ENCODE measurements around the gene MMP17. TPM values are rescaled to one million over a fixed set of nuclear protein-coding genes. Genes with fewer than 3 reads are reported as not detected.
A peak's percentile ranks its signal among the peaks of the same experiment; 100 is the strongest.
"Not testable (repeated sequence)": the region's sequence is repeated elsewhere in the genome, so short reads cannot be mapped to it uniquely, and the experiment has no call there.

MMP17 gene
- total RNA-seq, 1 donor from 2014 or later = 1.1 TPM

DNA sequence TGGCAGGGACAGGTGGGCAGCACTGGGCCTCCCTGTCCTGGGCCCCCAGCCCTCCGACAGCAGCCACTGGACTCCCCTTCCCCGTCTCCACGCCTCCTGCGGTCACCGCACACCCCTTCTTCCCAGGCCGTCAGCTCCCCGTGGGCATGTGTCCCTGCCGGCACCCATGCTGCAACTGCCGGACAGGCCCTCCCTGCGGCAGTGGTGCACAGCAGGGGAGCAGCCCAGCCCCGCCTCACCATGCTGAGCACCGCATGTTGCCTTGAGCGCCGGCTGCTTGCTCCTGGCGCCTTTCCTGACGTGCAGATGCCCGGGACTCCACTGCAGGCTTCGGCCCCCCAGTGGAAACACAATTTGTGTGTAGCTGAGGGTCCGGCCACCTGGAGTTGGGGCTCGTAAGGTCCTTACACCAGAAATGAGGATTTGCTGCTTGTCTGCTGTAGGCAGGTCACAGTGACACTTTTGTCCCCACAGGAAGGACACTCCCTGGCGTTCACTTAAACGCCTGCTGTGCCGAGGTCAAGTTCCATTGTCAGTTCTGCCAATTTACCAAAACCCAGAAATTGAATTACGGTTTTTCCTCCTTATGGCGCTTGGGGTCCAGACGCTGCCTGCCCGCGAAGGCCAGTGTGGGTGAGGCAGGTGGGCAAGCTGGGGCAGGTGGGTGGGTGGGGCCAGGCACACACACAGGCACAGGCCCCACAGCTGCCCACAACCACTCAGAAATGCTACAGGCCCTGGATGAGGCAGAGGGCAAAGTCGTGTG lies 28.2 kb upstream of the MMP17 start:
- DNase-seq (ENCODE audit: low spot score) (no peak), ATAC-seq (no peak)

DNA sequence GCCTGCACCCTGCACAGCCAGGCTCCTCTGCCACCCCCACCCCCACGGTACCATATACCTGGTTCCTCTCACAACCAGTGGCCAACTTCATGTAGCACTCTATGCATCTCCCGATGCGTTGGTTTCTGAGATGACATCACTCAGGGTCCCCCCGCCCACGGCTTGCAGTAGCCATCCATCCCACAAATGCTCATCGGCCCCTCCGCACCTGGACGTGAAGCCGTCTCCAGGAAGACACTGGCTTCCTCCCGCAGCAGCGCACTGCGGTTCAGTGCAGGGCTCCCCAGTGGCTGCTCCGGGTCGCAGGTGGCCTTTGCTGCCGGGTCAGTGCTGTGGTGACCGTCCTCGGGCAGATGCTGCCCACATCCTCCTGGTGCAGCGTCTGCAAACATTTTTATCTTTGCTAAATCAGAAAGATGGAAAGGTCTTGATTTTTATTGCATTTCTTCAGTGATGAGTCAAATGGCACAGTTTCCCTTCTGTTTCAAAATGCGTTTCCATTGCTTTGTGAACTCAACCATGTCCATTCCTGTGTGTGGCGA lies 27.5 kb upstream of the MMP17 start:
- ATAC-seq = no peak

DNA sequence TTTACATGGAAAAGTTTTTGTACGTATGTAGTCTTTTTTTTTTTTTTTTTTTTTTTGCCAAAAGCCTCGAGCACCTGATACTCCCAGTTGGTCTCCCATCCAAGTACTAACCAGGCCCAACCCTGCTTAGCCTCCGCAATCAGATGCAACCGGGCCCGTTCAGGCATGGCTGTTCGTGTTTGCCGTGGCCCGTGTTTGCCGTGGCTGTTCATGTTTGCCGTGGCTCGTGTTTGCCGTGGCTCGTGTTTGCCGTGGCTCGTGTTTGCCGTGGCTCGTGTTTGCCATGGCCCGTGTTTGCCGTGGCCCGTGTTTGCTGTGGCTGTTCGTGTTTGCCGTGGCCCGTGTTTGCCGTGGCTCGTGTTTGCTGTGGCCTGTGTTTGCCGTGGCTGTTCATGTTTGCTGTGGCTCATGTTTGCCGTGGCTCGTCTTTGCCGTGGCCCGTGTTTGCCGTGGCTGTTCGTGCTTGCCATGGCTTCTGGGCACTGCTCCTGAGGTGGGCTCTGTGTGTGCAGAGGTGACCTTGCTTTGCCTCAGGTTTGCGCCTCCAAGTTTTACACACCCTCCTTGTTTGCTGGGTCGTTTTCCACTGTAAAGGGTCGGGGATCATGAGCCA lies 26.8 kb upstream of the MMP17 start:
- DNase-seq (ENCODE audit: low spot score) = no peak
- ATAC-seq = no peak

More for the DNA sequence above, 27.5 kb upstream of the MMP17 start:
- DNase-seq (ENCODE audit: low spot score) = no peak

DNA sequence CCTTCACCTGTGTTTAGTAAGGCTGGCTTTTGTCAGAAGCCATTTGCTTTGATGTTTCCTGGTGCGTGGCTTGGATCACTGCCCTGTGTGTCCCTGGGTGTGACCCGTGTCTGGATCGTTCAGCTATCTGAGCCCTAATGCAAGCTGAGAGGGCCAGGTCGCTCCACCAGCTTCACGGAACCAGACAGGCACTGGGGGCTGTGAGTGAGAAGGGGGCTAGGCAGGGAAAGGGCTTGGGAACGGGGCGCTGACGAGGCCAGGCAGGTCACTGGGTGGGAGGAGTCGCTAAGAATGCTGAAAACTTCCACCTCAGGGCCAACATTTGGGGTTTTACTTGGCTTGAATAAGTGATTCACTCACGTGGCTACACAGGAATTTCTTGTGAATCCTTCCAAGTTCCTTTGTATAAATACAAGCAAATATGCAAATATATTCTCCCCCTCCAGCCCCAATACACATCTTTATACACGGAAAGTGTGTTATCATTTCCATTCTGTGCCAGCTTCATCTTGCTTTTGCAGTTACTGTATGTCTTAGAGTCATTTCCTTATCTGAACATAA lies 24.2 kb upstream of the MMP17 start:
- DNase-seq (ENCODE audit: low spot score) = no peak
- ATAC-seq = no peak

DNA sequence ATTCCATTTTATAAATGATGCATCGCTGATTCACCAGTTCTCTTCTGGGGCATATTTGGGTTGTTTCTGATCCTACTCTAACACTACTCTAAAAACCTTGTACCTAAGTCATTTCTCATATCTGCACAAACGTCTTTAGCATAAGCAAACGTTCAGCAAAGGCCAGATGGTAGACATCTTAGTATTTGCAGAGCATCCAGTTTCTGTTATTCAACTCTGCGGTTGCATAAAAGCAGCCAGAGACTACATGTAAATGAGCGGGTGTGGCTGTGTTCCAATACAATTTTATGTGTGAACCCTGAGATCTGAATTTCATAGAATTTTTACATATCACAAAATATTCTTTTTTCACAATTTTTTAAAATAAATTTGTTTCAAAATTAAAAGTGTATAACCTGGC lies 22.8 kb upstream of the MMP17 start:
- DNase-seq (ENCODE audit: low spot score) (no peak), ATAC-seq (no peak)

DNA sequence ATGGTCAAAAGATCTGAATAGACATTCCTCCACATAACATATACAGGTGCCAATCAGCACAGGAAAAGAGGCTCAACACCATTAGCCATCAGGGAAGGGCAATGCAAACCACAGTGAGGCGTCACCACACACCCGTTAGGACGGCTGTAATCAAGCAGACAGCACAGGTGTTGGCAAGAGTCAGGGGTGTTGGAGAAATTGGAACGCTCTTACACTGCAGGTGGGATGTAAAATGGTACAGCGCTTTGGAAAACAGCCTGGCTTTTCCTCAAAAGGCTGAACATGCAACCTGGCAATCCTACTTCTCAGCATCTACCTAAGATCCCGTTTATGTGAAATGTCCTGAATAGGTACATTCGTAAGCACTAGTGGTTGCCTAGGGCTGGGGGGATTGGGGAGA lies 21.5 kb upstream of the MMP17 start:
- DNase-seq (ENCODE audit: low spot score) = no peak
- ATAC-seq = no peak

DNA sequence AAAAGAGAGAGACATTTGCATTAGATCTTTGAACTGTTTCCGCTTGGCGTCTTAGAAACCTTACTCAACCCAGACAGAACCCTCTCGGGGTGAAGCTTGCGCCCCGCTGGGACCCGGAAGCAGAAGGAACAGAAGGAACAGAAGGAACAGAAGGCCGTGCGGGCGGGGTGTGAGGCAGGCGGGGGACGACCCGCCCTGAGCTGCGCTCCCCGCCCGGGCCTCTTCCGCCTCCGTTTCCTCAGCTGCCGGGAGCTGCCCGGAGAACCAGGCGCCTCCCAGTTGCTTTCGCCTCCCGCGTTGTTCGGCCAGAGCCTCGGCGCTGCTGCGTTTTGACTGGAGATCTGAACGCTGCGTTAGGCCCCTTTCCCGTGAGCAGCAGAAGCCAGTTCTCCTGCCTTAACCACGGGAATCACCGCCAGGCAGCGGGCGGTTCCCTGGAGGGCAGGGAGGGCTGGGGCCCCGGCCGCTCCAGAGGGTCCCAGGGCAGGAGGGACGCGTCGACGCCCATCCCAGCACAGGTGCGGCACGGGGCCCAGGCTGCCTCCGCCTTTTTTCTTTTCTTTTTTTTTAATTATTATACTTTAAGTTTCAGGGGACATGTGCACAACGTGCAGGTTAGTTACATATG lies 19.3 kb upstream of the MMP17 start:
- peak; percentile 54 for ATAC-seq
- DNase-seq (ENCODE audit: low spot score) = no peak

DNA sequence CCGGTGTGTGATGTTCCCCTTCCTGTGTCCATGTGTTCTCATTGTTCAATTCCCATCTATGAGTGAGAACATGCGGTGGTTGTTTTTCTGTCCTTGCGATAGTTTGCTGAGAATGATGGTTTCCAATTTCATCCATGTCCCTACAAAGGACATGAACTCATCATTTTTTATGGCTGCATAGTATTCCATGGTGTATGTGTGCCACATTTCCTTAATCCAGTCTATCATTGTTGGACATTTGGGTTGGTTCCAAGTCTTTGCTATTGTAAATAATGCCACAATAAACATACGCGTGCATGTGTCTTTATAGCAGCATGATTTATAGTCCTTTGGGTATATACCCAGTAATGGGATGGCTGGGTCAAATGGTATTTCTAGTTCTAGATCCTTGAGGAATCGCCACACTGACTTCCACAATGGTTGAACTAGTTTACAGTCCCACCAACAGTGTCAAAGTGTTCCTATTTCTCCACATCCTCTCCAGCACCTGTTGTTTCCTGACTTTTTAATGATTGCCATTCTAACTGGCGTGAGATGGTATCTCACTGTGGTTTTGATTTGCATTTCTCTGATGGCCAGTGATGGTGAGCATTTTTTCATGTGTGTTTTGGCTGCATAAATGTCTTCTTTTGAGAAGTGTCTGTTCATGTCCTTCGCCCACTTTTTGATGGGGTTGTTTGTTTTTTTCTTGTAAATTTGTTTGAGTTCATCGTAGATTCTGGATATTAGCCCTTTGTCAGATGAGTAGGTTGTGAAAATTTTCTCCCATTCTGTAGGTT lies 18.5 kb upstream of the MMP17 start:
- DNase-seq (ENCODE audit: low spot score); ATAC-seq: not testable (repeated sequence)

DNA sequence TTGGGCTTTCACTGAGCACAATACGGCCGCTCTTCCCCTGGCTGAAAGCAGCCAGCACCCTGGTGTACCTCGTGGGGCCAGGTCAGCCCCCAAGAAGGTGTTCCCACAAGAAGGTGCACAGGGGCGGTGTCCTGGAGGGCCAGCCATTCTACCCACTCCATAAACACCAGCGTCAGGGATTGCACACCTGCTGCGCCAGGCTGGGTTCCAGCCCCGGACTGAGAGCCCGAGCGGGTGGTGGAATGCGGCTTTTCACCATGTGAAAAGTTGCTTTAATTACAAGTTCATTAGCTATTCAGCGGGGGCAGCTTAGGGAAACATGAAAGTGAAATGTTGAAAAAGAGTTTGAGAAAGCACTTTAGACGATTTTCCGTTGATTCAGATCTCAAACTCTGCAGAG lies 17.5 kb upstream of the MMP17 start:
- ATAC-seq = no peak
- DNase-seq (ENCODE audit: low spot score) = no peak

DNA sequence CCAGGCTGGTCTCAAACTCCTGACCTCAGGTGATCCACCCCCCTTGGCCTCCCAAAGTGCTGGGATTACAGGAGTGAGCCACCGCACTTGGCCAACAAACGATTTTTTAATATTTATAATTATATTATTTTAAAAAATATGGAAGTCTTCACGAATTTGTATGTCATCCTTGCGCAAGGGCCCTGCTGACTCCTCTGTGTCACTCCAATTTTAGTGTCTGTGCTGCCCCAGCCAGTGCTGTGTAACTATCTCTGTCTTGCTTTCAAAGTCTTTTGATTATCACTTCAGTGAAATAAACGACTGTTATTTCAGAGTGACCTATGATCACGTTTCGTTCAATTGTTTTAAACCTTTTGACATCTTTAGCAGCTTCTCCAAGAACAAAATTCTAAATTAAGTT lies 13.1 kb upstream of the MMP17 start:
- DNase-seq (ENCODE audit: low spot score) (no peak), ATAC-seq (no peak)

DNA sequence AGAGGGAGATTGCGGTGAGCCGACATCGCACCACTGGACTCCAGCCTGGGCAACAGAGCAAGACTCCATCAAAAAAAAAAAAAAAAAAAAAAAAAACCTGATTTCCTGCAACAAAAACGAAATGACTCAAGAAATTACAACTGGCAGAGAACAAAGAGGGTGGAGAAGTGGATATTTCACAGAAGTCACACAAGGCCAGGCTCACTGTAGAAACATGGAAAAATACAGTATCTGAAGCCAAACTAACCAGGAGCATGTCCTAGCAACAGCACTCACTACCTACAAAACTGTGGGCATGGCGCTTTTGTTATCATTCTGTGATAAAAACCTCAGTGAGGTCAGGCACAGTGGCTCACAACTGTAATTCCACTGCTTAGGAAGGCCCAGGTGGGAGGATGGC lies 11.7 kb upstream of the MMP17 start:
- DNase-seq (ENCODE audit: low spot score) = no peak
- no peak for ATAC-seq

DNA sequence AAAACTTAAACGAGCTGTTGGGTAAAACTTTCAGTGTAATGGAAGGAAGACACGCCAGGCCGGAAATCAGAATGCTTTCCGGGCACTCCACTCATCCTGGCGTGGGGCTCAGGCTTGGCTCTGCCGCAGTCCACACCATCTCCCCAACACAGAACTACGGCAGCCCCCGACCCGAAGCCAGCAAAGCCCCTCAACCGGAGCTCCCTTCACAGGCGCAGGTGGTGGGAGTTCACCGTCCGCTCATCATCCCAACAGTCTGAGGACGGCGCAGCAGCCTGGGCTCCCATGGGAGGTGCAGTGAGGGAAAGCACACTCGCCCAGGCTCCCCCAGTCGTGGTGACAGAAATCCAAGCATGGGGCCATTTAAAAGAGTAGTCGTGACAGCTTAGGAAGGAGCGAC lies 11.0 kb upstream of the MMP17 start:
- ATAC-seq (no peak), DNase-seq (ENCODE audit: low spot score) (no peak)

DNA sequence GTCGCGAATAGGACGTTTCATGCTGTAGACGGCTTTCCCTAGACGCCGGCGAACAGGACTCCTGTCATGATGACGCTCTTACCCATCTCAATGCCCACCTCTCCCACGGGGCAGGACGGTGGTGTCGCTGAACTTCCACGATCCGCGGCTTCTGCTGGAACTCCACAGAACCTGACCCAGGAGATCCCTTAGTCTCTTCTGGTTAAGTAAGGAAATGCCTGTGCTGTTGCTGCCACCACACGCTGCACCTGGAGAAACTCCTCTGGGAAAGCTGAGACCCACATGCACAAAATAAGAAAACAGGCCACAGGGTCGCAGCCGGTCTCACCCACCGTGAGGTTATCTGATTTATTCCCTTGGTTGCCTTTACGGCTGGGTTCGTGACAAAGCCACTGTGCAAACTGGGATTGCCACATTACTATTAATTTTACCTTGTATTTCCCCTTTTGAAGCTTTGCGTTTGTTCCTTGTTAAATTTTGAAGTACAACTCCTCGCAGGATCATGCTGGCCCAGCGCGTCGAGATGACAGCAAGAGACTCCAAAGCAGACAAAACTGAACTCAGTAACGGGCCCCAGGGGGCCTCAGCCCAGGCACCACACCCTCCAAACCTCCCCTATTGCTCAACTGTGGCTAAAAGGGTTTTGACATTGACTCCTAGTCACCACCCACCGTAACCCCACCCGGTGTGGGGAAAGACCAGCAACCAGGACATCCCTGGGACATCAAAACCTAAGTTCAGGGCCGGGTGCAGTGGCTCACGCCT lies 9.2 kb upstream of the MMP17 start:
- no peak for ATAC-seq
- no peak for DNase-seq (ENCODE audit: low spot score)

DNA sequence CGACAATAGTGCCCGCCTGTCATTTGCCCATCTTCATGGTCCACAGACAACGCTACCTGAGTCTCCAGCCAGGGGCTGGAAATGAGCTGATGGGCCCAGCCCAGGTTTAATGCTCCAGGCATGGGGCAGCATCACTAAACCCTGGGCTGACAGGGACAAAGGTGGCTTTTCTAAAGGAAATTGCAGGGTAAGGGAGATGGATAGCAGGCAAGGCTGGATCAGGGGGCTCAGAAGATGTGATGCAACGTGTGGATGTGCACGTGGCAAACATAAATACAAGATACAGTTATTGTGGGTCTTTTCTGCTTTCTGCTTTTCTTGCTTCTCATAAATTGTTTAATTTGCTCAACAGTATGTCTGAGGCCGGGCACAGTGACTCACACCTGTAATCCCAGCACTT lies 3.7 kb upstream of the MMP17 start:
- no peak for ATAC-seq
- no peak for DNase-seq (ENCODE audit: low spot score)

DNA sequence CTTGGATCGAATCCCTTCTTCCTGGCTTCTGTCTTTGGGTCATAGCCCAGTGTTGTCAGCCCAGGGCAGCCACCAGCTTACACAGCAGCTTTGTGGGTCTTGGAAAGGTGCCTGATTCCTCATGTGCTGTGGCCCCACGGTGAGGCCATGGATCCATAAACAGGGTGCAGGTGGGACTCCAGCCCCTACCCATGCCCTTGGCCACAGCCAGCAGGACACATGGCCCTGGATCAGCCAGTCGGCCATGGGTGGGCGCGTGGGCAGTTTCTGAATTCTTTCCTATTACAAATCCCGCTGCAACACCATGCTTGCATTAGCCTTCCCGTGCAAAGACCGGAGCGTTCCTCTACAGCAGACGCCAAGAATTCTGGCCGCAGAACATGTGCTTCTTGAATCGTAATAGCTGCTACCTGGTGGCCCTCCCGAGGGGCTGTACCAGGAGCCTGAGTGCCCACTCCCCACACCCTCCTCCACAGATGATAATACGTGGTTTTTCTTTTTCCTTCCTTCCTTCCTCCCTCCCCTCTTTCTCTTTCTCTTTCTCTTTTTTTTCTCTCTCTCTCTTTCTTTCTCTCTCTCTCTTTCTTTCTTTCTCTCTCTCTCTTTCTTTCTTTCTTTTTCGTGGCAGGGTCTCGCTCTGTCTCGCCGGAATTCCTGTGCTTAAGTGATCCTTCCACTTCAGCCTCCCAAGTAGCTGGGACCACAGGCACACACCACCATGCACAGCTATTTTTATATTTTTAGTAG lies 2.9 kb upstream of the MMP17 start:
- DNase-seq (ENCODE audit: low spot score) = no peak
- ATAC-seq = peak; percentile 74

DNA sequence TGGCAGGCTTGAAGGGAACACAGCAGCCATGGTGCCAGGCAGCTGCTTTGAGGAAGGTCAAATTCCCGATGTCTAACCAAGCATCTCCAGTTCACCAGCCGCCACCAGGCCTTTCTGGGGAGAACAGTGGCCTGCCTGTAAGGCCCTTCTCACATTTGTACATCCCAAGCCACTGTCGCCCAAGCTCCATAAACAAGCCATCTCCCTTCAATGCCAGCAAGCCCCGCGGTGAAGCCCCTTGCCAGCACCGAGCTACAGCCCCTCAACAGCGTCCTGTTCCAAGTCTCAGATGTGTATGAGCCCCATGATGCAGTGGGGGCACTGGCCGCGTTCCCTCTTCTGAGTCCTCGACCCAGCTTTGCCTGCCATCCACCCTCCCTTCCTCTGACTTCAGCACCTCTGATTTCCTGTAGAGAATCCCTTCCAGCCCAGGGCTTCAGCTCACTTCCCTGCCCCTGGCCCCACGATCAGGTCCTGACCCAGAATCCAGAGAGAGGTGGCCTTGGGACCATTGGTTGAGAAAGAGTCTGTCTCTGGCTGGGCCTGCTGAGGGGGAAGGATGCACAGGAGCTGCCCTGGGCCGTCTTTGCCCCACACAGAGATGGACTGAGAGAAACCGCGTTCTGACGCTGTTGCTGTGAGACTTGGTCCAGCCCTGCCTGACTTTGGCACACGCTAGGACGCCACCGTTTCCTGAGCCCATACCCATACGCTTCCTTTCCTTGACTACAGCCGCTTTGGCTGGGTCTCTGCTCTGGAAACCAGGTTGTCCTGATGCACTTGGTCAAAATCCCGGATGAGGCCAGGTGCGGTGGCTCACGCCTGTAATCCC lies 1.9 kb upstream of the MMP17 start:
- DNase-seq (ENCODE audit: low spot score) = no peak
- ATAC-seq = no peak

DNA sequence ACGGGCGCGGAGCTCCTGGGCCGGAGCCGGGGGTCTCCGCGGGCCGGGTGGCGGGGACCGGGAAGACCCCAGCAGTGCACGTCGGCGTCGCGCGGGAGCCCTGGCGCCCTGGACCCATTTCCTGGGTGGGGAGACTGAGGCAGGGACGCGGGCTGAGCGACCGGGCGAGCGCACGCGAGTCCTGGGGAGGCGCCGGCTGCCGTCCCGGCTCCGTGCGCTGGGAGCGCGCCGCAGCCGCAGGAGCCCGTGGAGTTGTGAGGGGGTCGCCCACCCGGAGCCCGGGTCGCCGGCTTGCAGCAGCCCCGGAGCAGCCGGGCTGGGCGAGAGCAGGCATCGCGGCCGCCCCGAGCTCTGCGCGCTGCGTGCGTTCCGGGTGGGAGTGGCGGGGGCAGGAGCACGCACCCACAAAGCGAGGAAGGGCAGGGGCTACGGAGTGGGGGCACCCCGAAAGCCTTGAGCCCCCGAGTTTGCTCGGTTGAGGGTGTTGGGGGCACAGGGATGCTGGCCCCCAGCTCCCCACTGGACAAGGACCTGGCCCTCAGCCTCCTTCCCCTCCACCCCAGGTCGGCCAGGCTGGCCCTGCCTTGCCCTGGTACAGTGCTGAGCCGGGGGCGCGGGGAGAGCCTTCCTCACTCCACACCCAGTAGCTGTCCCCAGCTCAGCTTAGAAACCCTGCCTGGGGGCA lies 620 bp downstream of the MMP17 start:
- no peak for DNase-seq (ENCODE audit: low spot score)
- no peak for ATAC-seq

DNA sequence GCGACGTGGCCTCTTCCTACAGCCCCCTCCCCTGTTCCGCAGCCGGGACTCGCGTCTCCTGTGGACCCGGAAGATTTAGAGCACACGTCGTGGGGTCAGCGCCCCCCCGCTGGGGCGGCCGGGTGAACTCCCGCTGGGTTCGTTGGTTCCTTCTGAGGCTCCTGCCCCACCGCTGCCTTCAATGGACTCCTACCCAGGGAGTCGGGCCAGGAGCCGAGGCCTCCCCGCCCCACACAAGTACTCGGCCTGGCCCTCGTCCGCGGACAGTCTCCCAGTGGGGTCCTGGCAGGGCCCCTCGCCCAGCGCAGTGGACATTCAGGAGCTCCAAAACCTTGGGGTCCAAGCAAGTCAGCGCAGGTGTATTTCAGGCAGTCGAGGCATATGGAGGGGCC lies 1.2 kb downstream of the MMP17 start:
- ATAC-seq = no peak

More for the DNA sequence above, 1.2 kb downstream of the MMP17 start:
- DNase-seq (ENCODE audit: low spot score) = no peak
